Measurements from ENCODE around the gene AGTPBP1.
A peak's percentile ranks its signal among the peaks of the same experiment; 100 is the strongest.

AGTPBP1 gene

GRCh38 chr9:85667374-85667773, 74.4 kb downstream of the AGTPBP1 start:
- Histone ChIP-seq H3K27me3 (ENCODE audit: insufficient read depth, poor library complexity, severe bottlenecking) (no peaks in the 10 kb centered on the region), H3K4me3 (replicated peaks; ENCODE audit: insufficient read depth, low read length) (no peak overlapping the region), H3K27ac (replicated peaks) (no peak overlapping the region)
- no peak for DNase-seq (ENCODE audit: low read depth in 1 of 2, low spot score in 1 of 2)
- no peak for TF ChIP-seq SPI1 (IDR thresholded peaks at IDR 0.05; ENCODE audit: borderline replicate concordance, low read depth)
- TF ChIP-seq POLR2AphosphoS5 (IDR thresholded peaks at IDR 0.05; ENCODE audit: low read depth), result no peak
- TF ChIP-seq REST (IDR thresholded peaks at IDR 0.05; ENCODE audit: insufficient replicate concordance, low read depth), result no peak
- TF ChIP-seq GABPA (IDR thresholded peaks at IDR 0.05; ENCODE audit: low read depth), result no peak
- TF ChIP-seq CTCF (IDR thresholded peaks at IDR 0.05; ENCODE audit: insufficient read depth, low read length), result no peak

GRCh38 chr9:85666086-85666485, 75.7 kb downstream of the AGTPBP1 start:
- no peak for DNase-seq (ENCODE audit: low read depth in 1 of 2, low spot score in 1 of 2)
- Histone ChIP-seq H3K27ac (replicated peaks) (no peak overlapping the region), H3K27me3 (ENCODE audit: insufficient read depth, poor library complexity, severe bottlenecking) (no peaks in the 10 kb centered on the region), H3K4me3 (replicated peaks; ENCODE audit: insufficient read depth, low read length) (no peak overlapping the region)
- no peak for TF ChIP-seq CTCF (IDR thresholded peaks at IDR 0.05; ENCODE audit: insufficient read depth, low read length)
- TF ChIP-seq REST (IDR thresholded peaks at IDR 0.05; ENCODE audit: insufficient replicate concordance, low read depth), result no peak
- TF ChIP-seq POLR2AphosphoS5 (IDR thresholded peaks at IDR 0.05; ENCODE audit: low read depth), result no peak
- TF ChIP-seq SPI1 (IDR thresholded peaks at IDR 0.05; ENCODE audit: borderline replicate concordance, low read depth), result no peak
- TF ChIP-seq GABPA (IDR thresholded peaks at IDR 0.05; ENCODE audit: low read depth), result no peak

GRCh38 chr9:85662573-85662972, 79.2 kb downstream of the AGTPBP1 start:
- TF ChIP-seq SPI1 (IDR thresholded peaks at IDR 0.05; ENCODE audit: borderline replicate concordance, low read depth) (no peak), POLR2AphosphoS5 (IDR thresholded peaks at IDR 0.05; ENCODE audit: low read depth) (no peak), GABPA (IDR thresholded peaks at IDR 0.05; ENCODE audit: low read depth) (no peak), CTCF (IDR thresholded peaks at IDR 0.05; ENCODE audit: insufficient read depth, low read length) (no peak), REST (IDR thresholded peaks at IDR 0.05; ENCODE audit: insufficient replicate concordance, low read depth) (no peak)
- no peaks in the 10 kb centered on the region for H3K27me3 ChIP-seq (ENCODE audit: insufficient read depth, poor library complexity, severe bottlenecking)
- DNase-seq (ENCODE audit: low read depth in 1 of 2, low spot score in 1 of 2), result peak in 1 of 2 experiments; percentile 15
- no peak overlapping the region for H3K27ac ChIP-seq (replicated peaks)
- no peak overlapping the region for H3K4me3 ChIP-seq (replicated peaks; ENCODE audit: insufficient read depth, low read length)

Measured in HL-60 (cell line).